Measurements from ENCODE around the gene RGL1.

RGL1 gene

DNA sequence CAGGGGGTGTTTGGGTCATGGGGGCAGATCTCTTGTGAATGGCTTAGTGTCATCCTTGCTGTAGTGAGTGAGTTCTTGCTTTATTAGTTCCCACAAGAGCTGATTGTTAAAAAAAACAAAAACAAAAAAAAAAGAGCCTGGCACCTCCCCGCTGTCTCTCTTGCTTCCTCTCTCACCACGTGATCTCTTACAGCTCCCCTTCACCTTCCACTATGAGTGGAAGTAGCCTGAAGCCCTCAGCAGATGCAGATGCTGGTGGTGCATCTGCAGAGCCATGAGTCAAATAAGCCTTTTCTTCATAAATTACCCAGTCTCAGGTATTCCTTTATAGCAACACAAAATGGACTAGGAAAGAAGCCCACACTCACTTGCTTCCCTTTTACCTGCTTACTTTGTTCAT, 17.2 kb upstream of the RGL1 start:
- no peak for DNase-seq

DNA sequence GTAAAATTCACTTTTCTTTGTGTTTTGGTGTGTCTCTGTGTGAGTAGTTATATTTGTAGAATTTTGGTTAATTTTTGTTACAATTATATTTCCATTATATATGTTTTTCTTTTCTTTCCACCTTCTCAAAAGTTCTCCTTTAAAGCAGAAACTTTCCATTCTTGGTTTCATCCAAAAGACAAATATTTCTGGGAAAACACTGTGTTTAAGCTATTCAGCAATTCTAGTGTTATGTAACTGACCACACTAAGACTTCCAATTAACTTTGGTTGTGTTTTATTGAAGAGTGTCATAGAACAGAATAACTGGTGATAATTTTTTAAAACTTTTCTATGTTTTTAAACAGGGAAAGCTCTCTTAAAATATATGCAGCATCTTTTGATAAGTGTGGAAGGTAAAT, 13.6 kb upstream of the RGL1 start:
- DNase-seq, result no peak

DNA sequence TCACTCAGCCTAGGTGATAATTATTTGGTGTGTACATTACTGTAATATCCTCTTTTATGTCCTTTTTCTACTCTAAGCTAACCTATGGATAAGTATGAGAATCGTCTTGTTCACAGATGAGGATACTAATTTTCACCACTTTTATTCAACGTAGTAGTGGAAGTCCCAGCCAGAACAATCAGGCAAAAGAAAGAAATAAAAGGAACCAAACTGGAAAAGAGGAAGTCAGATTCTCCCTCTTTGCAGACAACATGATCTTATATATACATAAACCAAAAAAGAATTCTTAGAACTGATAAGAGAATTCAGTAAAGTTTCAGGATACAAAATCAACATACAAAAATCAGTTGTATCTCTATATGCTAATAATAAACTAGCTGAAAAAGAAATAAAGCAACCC, 12.6 kb upstream of the RGL1 start:
- no peak for DNase-seq

DNA sequence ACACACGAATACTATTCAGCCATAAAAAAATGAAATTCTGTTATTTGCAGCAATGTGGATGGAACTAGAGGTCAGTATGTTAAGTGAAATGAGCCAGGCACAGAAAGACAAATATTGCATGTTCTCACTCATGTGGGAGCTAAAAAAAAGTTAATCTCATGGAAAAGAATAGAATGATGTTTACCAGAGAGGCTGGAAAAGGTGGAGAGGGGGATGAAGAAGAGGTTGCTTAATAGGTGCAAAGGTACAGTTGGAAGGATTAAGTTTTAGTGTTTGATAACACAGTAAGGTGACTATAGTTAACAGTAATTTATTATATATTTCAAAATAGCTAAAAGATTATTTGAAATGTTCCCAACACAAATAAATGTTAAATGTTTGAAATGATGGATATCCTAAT, 10.8 kb upstream of the RGL1 start:
- DNase-seq, result no peak

DNA sequence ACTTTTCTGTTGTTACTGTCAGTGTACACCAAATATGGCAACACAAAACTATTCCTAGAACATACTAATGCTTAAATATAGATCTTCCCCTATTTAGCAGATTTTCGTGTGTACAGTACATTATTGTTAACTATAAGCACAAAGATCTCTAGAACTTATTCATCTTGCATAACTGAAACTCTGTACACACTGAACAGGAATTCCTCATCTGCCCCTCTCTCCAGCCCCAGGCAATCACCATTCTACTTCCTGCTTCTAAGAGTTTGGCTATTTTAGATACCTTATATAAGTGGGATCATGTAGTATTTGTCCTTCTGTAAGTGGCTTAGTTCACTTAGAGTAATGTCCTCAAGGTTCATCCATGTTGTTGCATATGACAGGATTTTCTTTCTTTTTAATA, 4.5 kb upstream of the RGL1 start:
- no peak for DNase-seq

DNA sequence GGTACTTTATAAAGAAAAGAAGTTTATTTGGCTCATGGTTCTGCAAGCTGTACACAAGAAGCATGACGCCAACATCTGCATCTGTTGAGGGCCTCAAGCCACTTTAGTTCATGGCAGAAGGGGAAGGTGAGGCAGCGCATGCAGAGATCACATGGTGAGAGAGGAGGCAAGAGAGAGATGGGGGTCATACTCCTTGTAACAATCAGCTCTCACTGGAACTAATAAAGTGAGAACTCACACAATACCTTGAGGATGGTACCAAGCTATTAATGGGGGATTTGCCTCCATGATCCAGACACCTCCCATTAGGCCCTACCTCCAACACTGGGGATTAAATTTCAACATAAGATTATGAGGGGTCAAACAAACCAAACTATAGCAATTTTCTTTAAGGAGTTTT, 3.3 kb upstream of the RGL1 start:
- DNase-seq, result no peak

DNA sequence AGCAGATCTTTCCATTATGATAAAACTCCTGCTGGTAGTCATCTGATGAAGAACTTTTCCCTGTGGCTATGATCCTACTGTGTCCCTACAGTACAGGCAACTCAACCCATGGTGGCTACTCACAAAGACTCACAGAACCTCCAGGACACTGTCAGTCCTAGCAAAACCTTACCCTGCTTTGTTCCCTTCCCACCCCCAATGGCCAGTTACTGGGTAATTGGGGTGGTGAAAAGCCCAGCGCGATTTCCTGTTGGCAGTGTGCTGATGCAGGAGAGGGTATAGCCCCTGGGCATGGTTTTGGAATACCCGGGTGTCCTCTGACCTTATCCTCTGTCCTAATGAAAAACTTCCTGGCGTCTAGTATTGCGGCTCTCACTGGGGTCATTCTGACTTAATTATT, 533 bp upstream of the RGL1 start:
- DNase-seq, result no peak

DNA sequence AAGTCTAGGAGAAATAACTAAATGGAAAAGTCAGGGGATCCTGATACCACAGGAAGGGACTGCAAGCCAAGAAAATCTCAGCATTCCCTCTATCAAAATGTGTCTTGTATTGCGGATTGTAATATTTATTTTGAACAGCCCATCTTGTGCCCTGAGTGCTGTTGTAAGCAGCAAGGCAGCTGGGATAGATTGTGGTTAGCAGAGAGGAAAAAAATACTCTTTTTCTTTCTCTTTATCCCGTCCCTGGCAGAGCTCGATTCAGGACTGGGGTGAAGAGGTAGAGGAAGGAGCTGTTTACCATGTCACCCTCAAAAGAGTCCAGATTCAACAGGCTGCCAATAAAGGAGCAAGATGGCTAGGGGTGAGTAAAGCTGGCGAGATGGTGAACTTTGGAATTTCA, 1.2 kb downstream of the RGL1 start:
- no peak for DNase-seq

DNA sequence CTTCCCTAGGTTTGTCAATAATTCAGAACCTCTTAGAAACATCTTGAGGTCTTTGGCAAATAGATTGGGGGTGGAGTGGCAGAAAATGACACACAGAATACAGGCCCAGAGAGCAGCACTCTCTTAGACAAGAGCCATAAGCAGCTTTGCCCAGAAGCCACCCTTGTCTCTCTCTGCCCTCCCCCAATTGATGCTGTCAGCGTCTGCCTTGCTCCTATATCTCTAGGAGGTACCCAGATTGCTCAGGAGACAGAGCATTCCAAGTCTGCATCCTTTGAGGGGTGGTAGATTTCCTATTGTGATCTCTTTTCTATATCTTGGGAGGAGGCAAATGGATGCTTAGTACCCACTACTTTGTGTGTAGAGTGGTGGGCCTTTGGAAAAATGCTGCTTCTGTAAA, 1.8 kb downstream of the RGL1 start:
- DNase-seq, result no peak

DNA sequence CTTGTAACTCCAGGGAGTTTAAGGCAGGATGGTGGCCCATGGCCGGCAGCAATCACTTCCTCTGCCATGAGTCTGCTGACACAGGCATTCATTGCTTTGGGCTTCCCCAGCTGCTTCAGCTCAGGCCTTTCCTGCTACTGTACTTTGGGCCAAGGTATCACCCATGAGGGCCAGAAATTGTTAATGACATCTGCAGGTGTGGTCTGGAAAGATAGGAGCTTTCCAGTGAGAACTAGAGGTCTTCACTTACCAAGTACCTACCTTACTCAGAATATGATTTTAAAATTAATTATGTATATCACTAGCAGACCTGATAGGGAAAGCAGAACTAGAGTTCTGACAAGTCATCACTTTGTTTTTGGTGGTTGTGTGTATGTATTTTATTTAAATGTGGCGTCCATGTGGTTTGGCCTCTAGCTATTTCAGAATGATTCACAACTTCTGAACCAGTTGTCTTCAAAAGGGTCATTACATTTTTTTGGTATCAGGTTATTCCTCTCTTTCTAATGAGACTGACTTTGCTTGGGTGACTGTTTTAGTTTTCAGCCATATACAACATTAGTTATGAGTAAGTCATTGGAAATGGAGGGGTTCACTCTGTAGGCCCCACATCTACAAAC, 2.7 kb downstream of the RGL1 start:
- no peak for DNase-seq

DNA sequence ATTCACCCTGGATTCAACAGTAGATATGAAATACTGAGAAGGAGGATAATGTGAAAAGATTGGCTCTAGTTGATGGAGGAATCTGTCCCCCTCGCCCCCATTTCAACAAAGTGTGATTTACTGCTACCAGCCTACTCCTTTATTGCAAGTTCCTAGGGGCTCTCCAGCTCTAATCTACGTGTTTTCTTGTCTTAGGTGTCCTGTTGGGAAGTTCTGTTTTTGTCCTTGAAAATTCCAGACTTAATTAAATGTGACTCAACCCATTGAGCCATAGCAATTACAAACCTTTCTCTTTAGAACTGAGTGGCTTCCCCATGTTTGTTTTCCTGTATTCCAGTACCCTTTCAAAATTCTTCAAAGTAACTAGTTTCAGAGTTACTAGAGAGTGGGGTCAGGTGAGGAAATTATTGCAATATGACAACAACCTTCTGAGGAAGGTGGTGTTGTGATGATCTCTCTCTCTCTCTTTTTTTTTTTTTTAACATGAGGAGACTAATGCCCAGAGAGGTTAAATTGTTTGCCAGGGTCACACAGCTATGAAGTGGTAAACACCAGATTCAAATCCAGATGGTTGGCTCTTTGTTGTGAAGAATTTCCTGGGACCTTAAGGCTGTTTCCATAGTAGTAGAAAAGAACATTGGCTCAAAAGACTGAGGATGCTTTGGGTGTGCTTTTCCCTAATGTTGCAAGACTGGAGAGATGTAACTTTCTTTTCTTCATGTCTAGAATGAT, 3.5 kb downstream of the RGL1 start:
- DNase-seq, result no peak

DNA sequence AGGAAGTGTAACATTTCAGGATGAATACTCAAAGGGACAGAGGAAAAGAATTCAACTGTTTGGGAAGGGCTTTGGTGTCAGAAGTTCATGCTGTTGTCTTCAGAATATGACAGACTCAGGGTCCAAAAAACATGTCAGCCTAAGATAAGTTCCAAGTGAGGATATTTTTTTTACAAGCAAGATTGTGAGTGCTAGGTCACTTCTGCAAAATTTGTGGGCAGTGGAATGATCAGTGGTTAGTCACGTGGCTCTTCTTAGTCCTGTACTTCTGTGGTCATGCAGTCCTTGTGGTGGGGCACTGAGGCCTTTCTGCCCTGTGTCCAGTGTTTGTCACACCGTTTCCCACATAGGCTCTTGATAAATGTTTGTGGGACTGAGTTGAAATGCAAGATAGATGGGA, 5.2 kb downstream of the RGL1 start:
- DNase-seq, result no peak

DNA sequence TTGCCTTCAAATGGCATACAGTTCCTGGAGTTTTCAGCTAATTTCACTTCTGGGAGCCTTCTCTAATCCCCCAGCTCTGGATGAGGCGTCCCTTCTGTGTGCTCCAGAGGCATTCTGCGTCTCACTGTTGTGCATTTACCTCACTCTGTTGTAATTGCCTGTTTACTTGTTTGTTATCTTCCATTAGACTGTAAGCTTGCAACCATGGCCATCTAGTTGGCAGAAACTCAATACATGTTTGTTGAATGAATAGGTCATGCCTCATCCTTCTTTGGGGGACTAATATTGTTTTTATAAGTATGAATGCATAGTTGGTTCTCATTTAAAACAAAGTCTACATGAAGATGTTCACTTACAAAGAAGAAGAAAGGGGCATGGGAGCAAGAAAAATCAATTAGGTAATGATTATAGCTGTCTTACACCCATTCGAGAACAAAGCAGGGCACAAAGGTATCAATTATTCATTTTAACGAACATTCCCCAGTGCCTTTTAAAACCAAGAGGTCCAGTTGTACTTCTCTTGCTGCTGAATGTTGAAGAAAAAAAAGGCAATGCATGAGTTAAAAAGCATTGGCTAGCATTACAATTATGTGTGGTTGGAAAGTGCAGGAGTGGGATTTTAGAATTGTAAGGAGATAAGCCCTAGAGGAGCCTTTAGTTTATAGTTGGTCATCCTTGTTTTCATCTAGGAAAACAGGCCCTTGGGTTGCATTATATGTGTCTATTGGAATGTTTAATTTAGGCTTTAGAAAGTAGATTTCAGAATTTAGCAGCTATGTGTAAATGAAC, 6.0 kb downstream of the RGL1 start:
- DNase-seq, result no peak

DNA sequence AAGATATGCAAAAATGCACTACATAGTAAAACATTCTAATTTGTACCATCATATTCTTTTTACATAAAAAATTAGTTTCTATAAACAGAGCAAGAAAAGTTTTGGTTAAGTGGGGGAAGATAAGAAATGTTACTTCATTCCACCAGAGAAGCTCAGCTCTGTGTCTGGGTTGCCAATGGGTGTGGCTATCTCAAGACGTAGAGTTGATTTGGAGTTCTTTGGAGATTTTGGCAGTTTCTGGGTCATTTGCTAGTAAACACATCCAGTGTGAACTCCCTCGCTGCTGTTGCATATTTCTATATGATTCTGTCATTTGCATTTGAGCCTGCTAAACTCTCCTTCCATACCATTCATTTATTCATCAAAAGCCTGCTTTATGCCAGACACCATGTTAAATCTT, 7.2 kb downstream of the RGL1 start:
- no peak for DNase-seq

DNA sequence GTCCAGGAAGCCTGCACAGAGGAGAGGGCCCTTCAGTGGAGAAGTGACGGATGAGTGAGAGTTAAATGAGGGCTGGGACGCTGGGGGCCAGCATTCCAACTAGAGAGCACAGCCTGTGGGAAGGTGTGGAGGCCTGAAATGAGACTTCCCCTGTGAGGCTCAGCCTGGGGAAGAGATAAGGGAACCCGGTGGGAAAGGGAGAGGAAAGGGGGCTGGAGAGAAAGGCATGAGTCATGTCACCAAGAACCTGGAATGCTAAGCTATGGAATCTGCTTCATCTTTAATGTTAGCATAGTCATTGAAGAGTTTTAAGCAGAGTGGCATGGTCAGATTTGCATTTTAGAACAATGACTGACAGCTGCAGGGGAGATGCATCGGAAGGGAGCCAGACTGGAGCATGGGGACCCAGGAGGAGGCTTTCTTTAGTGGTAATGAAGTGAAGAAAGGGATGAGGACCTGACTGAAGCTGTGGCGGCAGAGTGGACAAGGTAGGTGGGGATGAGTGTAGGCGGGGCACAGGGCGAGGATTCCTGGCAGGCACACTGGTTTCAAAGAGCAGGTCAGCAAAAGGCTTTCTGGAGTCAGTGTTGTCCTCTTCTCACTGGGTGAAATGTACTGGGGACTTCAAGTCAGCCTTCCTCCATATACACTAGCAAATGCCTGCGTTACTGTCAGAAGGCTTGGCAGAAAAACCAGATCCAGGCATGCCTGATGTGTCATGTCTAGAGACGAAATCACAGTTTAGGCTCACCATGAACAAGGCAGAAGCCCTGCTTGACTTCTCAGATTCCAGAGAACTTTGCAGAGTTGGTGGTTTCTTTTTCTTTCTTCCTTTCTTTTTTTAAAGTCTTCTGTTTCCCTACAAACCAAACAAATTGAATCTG, 8.0 kb downstream of the RGL1 start:
- DNase-seq, result no peak

DNA sequence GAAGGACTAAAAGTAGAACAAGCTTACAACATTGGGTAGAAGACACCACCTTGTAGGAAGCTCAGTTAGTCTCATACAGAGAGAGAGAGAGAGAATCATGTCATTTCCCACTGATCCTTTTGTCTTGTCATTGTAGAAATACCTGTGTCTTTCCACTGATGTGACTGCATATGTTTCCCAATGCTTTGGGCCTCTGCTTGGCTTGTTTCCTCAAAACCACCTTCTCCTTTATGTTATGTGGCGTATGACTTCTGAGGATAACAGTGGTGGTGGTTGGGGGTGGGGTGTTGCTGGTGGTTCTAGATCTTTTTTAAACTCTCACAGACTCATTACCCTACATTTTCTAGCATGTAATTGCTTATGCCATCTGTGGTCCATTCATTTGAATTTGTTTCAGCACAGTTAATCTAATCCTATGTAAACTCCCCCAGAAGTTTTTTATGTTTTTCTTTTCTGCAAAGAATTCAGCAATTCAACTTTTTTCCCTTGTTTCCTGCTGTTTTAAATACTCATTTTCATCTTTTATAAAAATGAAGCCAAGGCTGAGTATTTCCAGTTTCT, 9.3 kb downstream of the RGL1 start:
- DNase-seq, result no peak

DNA sequence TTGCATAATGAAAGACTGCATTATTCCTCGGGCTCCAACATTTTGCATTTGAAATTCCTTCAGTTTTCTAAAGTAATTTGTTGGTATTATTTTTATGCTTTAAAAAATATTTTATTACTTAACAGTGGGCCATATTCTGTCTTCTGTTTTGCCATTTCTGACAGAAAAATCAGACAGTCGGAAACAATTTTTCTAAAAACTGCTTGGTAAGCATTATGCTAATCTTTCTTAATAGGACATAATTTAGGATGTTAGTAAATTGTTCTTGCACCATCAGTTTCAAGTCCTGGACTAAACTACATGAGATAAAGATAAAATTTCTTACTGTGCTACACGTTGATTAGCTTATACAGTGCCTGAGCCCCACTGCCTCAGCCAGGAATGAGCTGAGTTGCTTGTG, 11.2 kb downstream of the RGL1 start:
- DNase-seq, result no peak

DNA sequence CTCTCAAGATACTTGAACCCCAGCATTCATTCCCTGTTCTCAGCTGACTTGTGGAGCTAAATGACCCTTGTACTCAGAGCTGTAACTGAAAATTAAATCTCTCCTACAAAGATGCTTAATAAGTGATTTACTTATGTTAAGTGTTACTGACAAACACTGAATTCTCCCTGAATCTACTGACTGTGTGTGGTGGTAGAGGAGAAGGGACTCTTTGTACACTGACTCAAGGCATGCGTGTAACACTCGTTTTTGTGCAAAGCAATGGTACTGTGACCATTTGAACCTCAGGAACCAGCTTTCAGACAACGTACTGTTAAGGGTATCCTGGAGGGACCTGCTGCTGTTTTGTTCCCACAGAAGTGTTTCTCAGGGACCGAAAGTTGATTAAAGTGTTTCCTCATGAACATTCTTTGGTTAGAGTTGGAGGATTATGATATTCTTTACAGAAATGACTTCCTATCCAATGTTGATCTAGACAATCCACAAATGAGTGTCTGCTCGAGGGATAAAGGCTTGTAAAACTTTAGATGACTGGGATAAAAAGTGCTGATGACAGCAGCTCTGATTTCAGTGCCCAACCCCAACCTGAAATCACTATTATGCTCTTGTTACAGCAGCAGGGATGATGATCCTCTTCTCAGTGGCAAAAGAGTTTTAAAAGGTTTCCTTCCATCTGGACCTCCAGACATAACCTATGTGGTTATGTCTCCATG, 12.8 kb downstream of the RGL1 start:
- DNase-seq, result no peak

DNA sequence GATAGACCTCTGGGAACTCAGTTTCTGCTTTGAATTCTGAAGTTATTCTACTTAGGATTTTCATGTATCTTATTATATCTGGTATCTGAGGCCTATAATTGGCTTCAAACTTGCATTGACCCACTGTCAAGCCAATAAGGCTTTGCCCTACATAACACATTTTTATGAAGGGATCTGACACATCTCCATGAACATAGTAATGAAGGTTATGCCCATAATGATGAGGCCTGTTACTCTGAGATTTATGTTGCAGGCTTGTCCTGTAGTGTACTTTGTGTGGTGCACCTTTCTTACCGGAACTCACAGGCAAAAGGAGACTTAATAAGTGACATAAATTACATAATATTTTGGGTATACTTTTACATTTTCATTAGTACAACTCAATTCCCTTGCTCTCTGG, 14.1 kb downstream of the RGL1 start:
- DNase-seq, result no peak

DNA sequence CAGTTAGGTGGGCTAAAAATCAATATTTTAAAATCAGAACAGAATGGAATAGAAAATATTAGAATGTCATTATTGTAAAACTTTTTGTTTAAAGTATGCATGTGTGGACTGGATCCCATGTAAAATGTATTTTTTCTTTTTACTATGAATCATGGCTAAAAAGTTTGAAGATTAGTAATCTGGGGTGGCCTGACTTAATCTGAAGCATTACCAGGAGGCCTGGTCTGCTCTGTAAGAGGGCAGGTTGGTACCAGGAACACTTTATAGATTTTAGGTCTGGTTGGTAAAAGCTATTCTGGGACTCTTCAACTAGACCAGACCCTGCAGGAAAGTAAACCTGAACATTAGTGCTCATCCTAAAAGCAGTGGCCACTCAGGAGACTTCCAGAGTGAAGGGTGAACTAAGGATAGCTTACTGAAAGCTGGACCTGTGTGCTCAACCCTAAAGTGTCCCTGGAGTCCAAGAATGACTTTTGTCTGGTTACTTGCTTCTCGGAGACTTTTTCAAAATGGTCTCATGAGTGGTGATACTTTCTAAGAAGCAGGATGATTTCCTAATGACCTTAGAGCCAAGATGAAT, 16.5 kb downstream of the RGL1 start:
- DNase-seq, result no peak

DNA sequence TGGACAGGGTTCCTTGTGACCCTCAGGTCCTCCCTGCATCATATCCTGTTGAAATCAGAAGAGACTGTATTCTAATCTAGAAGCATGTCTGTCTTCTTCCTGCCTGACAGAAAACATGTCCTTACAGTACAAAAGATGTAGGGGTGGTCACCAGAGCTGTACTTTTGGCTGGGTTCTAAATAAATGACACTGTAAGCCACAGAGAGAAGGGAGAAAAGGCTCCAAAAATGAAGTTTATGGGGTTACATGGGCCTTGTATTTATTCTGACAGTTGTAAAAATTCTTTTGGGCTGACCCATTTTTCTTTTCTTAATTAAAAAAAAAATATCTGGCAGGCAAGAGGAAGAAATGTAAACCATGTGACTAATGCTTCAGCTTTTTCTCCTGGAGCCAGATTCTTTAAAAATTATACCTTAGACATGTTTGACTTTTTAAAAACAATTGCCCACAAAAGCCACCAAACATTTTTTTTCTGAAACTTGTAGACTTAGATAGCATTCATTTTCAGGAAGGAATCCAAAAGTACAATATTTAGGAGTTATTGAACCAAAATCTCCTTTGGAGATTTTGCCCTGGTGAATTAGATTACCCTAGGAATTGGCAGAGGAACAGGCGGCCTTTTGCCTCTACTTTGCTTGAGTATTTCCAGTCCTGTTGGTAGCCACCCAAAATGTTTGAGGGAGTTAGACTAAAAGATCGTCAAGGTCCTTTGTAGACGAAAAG, 17.1 kb downstream of the RGL1 start:
- no peak for DNase-seq
